Right lobe of liver (tissue), 4 donors: ENCODE results near the gene DSE.

Source experiments
- POLR2A ChIP-seq: fragments of 450-650 bp; IDR thresholded peaks from one replicate; pipeline ENCODE4 v1.6.1; 2017; ENCODE audit warnings: antibody characterized with exemption, mild to moderate bottlenecking
- TF ChIP-seq, protein P1 (sequence below), 4 donors: fragments of 200-600 bp in 3 of 4; fragments of 450-650 bp in 1 of 4; IDR thresholded peaks; one replicate each; pipeline versions ENCODE4 v1.5.1 to v1.8.0; 2016 to 2022; ENCODE audit warnings: antibody characterized with exemption in 4 of 4, mild to moderate bottlenecking in 2 of 4
- donor health status: DM: no; HTN: no; CAD: no.
- donor health status: DM: no; HTN: no; CAD: no.
- donor health status: DM: no; HTN: yes; CAD: no.

DNA sequence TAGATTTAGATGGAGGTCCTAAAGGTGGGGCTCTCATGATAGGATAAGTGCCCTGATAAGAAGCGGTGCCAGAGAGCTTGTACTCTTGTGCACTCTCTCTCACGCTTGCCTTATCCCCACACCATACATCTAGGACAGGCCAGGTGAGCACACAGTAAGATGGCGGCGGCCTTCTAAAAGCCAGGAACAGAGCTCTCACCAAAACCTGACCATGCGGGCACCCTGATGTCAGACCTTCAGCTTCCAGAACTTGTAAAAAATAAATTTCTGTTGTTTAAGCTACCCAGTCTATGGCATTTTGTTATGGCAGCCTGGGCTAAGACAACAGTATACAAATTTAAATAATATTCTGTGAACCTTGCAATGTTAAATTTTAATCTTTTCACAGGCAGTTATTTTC lies 49.6 kb downstream of the DSE start:
- TF ChIP-seq, protein P1, sequence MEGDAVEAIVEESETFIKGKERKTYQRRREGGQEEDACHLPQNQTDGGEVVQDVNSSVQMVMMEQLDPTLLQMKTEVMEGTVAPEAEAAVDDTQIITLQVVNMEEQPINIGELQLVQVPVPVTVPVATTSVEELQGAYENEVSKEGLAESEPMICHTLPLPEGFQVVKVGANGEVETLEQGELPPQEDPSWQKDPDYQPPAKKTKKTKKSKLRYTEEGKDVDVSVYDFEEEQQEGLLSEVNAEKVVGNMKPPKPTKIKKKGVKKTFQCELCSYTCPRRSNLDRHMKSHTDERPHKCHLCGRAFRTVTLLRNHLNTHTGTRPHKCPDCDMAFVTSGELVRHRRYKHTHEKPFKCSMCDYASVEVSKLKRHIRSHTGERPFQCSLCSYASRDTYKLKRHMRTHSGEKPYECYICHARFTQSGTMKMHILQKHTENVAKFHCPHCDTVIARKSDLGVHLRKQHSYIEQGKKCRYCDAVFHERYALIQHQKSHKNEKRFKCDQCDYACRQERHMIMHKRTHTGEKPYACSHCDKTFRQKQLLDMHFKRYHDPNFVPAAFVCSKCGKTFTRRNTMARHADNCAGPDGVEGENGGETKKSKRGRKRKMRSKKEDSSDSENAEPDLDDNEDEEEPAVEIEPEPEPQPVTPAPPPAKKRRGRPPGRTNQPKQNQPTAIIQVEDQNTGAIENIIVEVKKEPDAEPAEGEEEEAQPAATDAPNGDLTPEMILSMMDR (IDR thresholded peaks at IDR 0.05) = no peak
- no peak for TF ChIP-seq POLR2A
